Trophoblast cell (in vitro differentiated cells and primary cell): Measurements from ENCODE around the gene TTC39A.

Experiments used
- DNase-seq, 2 donors: peaks; one replicate each; pipeline ENCODE4 v3.0.0-alpha.2; 2016
- H2AFZ ChIP-seq: 2 replicates; pipeline ENCODE4 v1.6.1; 2013; ENCODE audit warnings: low read length, moderate library complexity, mild to moderate bottlenecking; ENCODE audit not compliant: insufficient read depth, poor library complexity
- H2AK5ac ChIP-seq: 2 replicates; pipeline ENCODE4 v1.6.1; 2013; ENCODE audit warnings: mild to moderate bottlenecking, low read length
- H2BK120ac ChIP-seq: 2 replicates; pipeline ENCODE4 v1.6.1; 2013; ENCODE audit warnings: low read length, mild to moderate bottlenecking, moderate library complexity; ENCODE audit not compliant: insufficient read depth, poor library complexity
- H2BK12ac ChIP-seq: 2 replicates; pipeline ENCODE4 v1.6.1; 2013; ENCODE audit warnings: mild to moderate bottlenecking, low read length, moderate library complexity
- H2BK5ac ChIP-seq: 2 replicates; pipeline ENCODE4 v1.6.1; 2013; ENCODE audit warnings: low read length, low read depth, moderate library complexity, mild to moderate bottlenecking; ENCODE audit not compliant: poor library complexity
- H3K14ac ChIP-seq: 2 replicates; pipeline ENCODE4 v1.6.1; 2013; ENCODE audit warnings: mild to moderate bottlenecking, low read length
- H3K18ac ChIP-seq: 2 replicates; pipeline ENCODE4 v1.6.1; 2013; ENCODE audit warnings: mild to moderate bottlenecking, low read length
- H3K23ac ChIP-seq: 2 replicates; pipeline ENCODE4 v1.6.1; 2013; ENCODE audit warnings: low read length
- H3K27ac ChIP-seq: 2 replicates; pipeline ENCODE4 v1.5.1; 2013; ENCODE audit warnings: low read depth, mild to moderate bottlenecking, inconsistent platforms, low read length, moderate library complexity
- H3K27me3 ChIP-seq: 2 replicates; pipeline ENCODE4 v1.6.1; 2013; ENCODE audit warnings: inconsistent platforms, mild to moderate bottlenecking, low read length, moderate library complexity; ENCODE audit not compliant: insufficient read depth
- H3K36me3 ChIP-seq, 2 experiments: 1 replicate in 1 of 2; 2 replicates in 1 of 2; pipeline ENCODE4 v1.6.1; 2013; ENCODE audit warnings: low read length in 2 of 2, mild to moderate bottlenecking in 2 of 2, moderate library complexity in 1 of 2; ENCODE audit not compliant: insufficient read depth in 2 of 2, control insufficient read depth in 1 of 2
- H3K4ac ChIP-seq: 2 replicates; pipeline ENCODE4 v1.6.1; 2013; ENCODE audit warnings: low read depth, mild to moderate bottlenecking, low read length, moderate library complexity
- H3K4me1 ChIP-seq, 2 experiments: 1 replicate in 1 of 2; 2 replicates in 1 of 2; pipeline ENCODE4 v1.6.1; 2013; ENCODE audit warnings: low read length in 2 of 2, mild to moderate bottlenecking in 2 of 2, moderate library complexity in 1 of 2; ENCODE audit not compliant: insufficient read depth in 2 of 2, control insufficient read depth in 1 of 2
- H3K4me2 ChIP-seq: 2 replicates; pipeline ENCODE4 v1.6.1; 2013; ENCODE audit warnings: inconsistent platforms, mild to moderate bottlenecking, low read length, moderate library complexity
- H3K4me3 ChIP-seq: 2 replicates; pipeline ENCODE4 v1.5.1; 2013; ENCODE audit warnings: mild to moderate bottlenecking, low read depth, low read length, inconsistent platforms
- H3K79me1 ChIP-seq: one replicate; pipeline ENCODE4 v1.6.1; 2013; ENCODE audit warnings: low read length
- H3K79me2 ChIP-seq: 2 replicates; pipeline ENCODE4 v1.6.1; 2013; ENCODE audit warnings: low read length, mild to moderate bottlenecking; ENCODE audit not compliant: control insufficient read depth, insufficient read depth, poor library complexity
- H3K9ac ChIP-seq: 2 replicates; pipeline ENCODE4 v1.6.1; 2013; ENCODE audit warnings: mild to moderate bottlenecking, low read length
- H3K9me3 ChIP-seq: 2 replicates; pipeline ENCODE4 v1.6.1; 2013; ENCODE audit warnings: low read depth, mild to moderate bottlenecking, control low read depth, inconsistent platforms, low read length; ENCODE audit not compliant: insufficient read depth
- H4K12ac ChIP-seq: 2 replicates; pipeline ENCODE4 v1.6.1; 2013; ENCODE audit warnings: low read depth, mild to moderate bottlenecking, low read length, moderate library complexity
- H4K8ac ChIP-seq: 2 replicates; pipeline ENCODE4 v1.6.1; 2013; ENCODE audit warnings: low read depth, mild to moderate bottlenecking, low read length, moderate library complexity
- H4K91ac ChIP-seq: one replicate; pipeline ENCODE4 v1.6.1; 2013; ENCODE audit warnings: low read depth, mild to moderate bottlenecking, low read length, moderate library complexity
- WGBS: extraction: QIAGEN DNeasy Blood & Tissue Kit; methylation state at CpG from one replicate; pipeline ENCODE4 v1.1.7; 2013; ENCODE audit warnings: missing lambda C conversion rate; ENCODE audit not compliant: insufficient read length, insufficient coverage; ENCODE audit errors: extremely low coverage; 5-methylcytosine and 5-hydroxymethylcytosine counted together

The TTC39A gene

DNA sequence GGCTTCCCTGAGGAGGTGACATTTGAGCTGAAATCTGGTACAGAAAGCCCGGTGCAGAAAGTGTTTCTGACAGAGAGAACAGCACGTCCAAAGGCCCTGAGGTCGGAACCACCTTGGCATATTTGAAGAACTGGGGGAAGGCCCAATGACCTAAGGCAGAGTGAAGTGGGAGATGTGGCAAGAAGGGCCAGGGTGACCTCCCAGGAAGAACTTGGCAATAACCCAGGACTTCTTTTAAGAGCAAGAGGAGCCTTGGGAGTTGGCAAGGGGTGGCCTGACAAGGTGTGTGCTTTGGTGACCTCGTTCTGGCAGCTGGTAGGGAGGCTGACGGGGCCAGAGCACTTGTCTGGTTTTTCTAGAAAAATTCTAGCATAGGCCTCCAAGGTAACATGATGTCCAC lies 23.4 kb downstream of the TTC39A start:
- Histone ChIP-seq H3K4ac (no peak overlapping the region), H3K4me1 (peaks cover 0 to 3% of the 10 kb centered on the region in 2 experiments), H3K79me2 (no peaks in the 10 kb centered on the region), H2BK12ac (no peak overlapping the region), H3K27me3 (no peaks in the 10 kb centered on the region), H2BK120ac (no peak overlapping the region), H3K4me2 (no peak overlapping the region), H3K9ac (no peak overlapping the region), H3K18ac (no peak overlapping the region), H3K9me3 (no peaks in the 10 kb centered on the region), H3K36me3 (peaks cover 0 to 2% of the 10 kb centered on the region in 2 experiments), H3K14ac (no peak overlapping the region), H4K8ac (no peak overlapping the region), H4K91ac (no peak overlapping the region), H3K23ac (no peak overlapping the region), H2BK5ac (no peak overlapping the region), H3K4me3 (no peak overlapping the region), H2AK5ac (no peak overlapping the region), H3K27ac (no peak overlapping the region), H3K79me1 (no peaks in the 10 kb centered on the region), H2AFZ (no peak overlapping the region), H4K12ac (no peak overlapping the region)
- no CpG with 5 or more reads among the region's 5 CpGs for WGBS
- no peak for DNase-seq

- no peak overlapping the region for H2BK5ac ChIP-seq
- H3K27me3 ChIP-seq: no peaks in the 10 kb centered on the region
- no peak overlapping the region for H3K23ac ChIP-seq
- H3K36me3 ChIP-seq: no peaks in the 10 kb centered on the region
- H3K4me1 ChIP-seq: peaks cover 0 to 3% of the 10 kb centered on the region in 2 experiments
- no peak overlapping the region for H3K4me2 ChIP-seq
- no peak overlapping the region for H2BK12ac ChIP-seq
- no peak overlapping the region for H3K18ac ChIP-seq
- H3K27ac ChIP-seq: no peak overlapping the region
- no peak overlapping the region for H3K9ac ChIP-seq
- no peak overlapping the region for H2AFZ ChIP-seq
- no peak overlapping the region for H4K91ac ChIP-seq
- no peak overlapping the region for H2AK5ac ChIP-seq
- no peak overlapping the region for H2BK120ac ChIP-seq
- H4K8ac ChIP-seq: no peak overlapping the region
- H3K79me2 ChIP-seq: no peaks in the 10 kb centered on the region
- peaks cover 2% of the 10 kb centered on the region for H3K9me3 ChIP-seq
- no peak overlapping the region for H3K14ac ChIP-seq
- H4K12ac ChIP-seq: no peak overlapping the region
- H3K79me1 ChIP-seq: no peaks in the 10 kb centered on the region
- no CpG with 5 or more reads among the region's 4 CpGs for WGBS
- DNase-seq: no peak
- no peak overlapping the region for H3K4ac ChIP-seq
- H3K4me3 ChIP-seq: no peak overlapping the region
Measured at GRCh38 chr1:51305371-51305823, 25.0 kb downstream of the TTC39A start.

- DNase-seq: no peak
- H3K4me2 ChIP-seq: no peak overlapping the region
- no peaks in the 10 kb centered on the region for H3K27me3 ChIP-seq
- no peak overlapping the region for H3K4ac ChIP-seq
- H2BK120ac ChIP-seq: no peak overlapping the region
- no peak overlapping the region for H2BK12ac ChIP-seq
- peaks cover 2% of the 10 kb centered on the region for H3K9me3 ChIP-seq
- no peak overlapping the region for H2AFZ ChIP-seq
- no peak overlapping the region for H2AK5ac ChIP-seq
- no CpG with 5 or more reads among the region's 1 CpG for WGBS
- no peak overlapping the region for H4K8ac ChIP-seq
- no peaks in the 10 kb centered on the region for H3K36me3 ChIP-seq
- H3K14ac ChIP-seq: no peak overlapping the region
- no peak overlapping the region for H3K23ac ChIP-seq
- H3K4me1 ChIP-seq: peaks cover 0 to 3% of the 10 kb centered on the region in 2 experiments
- H3K9ac ChIP-seq: no peak overlapping the region
- H3K18ac ChIP-seq: no peak overlapping the region
- H3K79me1 ChIP-seq: no peaks in the 10 kb centered on the region
- no peak overlapping the region for H2BK5ac ChIP-seq
- H3K4me3 ChIP-seq: no peak overlapping the region
- H3K27ac ChIP-seq: no peak overlapping the region
- no peak overlapping the region for H4K12ac ChIP-seq
- no peaks in the 10 kb centered on the region for H3K79me2 ChIP-seq
- H4K91ac ChIP-seq: no peak overlapping the region
Measured at GRCh38 chr1:51304360-51304759, 26.0 kb downstream of the TTC39A start.

- H3K18ac ChIP-seq: no peak overlapping the region
- H2AK5ac ChIP-seq: no peak overlapping the region
- no peak overlapping the region for H3K9ac ChIP-seq
- H3K4me2 ChIP-seq: no peak overlapping the region
- no peak overlapping the region for H4K91ac ChIP-seq
- WGBS: no CpG with 5 or more reads among the region's 8 CpGs
- no peaks in the 10 kb centered on the region for H3K27me3 ChIP-seq
- H3K79me2 ChIP-seq: no peaks in the 10 kb centered on the region
- H2AFZ ChIP-seq: no peak overlapping the region
- H3K4me1 ChIP-seq: no peaks in the 10 kb centered on the region
- H3K9me3 ChIP-seq: peaks cover 5% of the 10 kb centered on the region
- H2BK12ac ChIP-seq: no peak overlapping the region
- no peak overlapping the region for H2BK120ac ChIP-seq
- peak; percentile 8 to 30 for DNase-seq
- no peaks in the 10 kb centered on the region for H3K79me1 ChIP-seq
- no peak overlapping the region for H3K14ac ChIP-seq
- no peak overlapping the region for H3K4me3 ChIP-seq
- no peak overlapping the region for H4K12ac ChIP-seq
- no peaks in the 10 kb centered on the region for H3K36me3 ChIP-seq
- H3K23ac ChIP-seq: no peak overlapping the region
- H4K8ac ChIP-seq: no peak overlapping the region
- H3K27ac ChIP-seq: no peak overlapping the region
- no peak overlapping the region for H3K4ac ChIP-seq
- H2BK5ac ChIP-seq: no peak overlapping the region
Measured at GRCh38 chr1:51303751-51304251, 26.6 kb downstream of the TTC39A start.
